ENCODE measurements around the gene KIAA1671.

Gene KIAA1671

GRCh38 chr22:24982301-24983056 lies 30.0 kb downstream of the KIAA1671 start:
- DNase-seq = no peak

GRCh38 chr22:24983151-24983550 lies 30.6 kb downstream of the KIAA1671 start:
- DNase-seq = no peak

GRCh38 chr22:24984122-24984521 lies 31.6 kb downstream of the KIAA1671 start:
- DNase-seq = no peak

GRCh38 chr22:24985826-24986214 lies 33.3 kb downstream of the KIAA1671 start:
- DNase-seq = no peak

GRCh38 chr22:24986816-24987215 lies 34.3 kb downstream of the KIAA1671 start:
- DNase-seq = no peak

GRCh38 chr22:24989135-24989534 lies 36.6 kb downstream of the KIAA1671 start:
- DNase-seq = no peak

- DNase-seq = no peak
These were observed 37.0 kb downstream of the KIAA1671 start for GRCh38 chr22:24989541-24989951.

GRCh38 chr22:24990344-24990905 lies 37.9 kb downstream of the KIAA1671 start:
- no peak for DNase-seq

GRCh38 chr22:24992946-24993345 lies 40.4 kb downstream of the KIAA1671 start:
- DNase-seq = no peak

GRCh38 chr22:24994070-24994763 lies 41.7 kb downstream of the KIAA1671 start:
- no peak for DNase-seq

- no peak for DNase-seq
These were observed 43.2 kb downstream of the KIAA1671 start for GRCh38 chr22:24995649-24996180.

GRCh38 chr22:24996420-24996952 lies 44.0 kb downstream of the KIAA1671 start:
- peak; percentile 82 for DNase-seq

- DNase-seq = no peak
These were observed 44.5 kb downstream of the KIAA1671 start for GRCh38 chr22:24997023-24997422.

GRCh38 chr22:25000686-25001085 lies 48.2 kb downstream of the KIAA1671 start:
- DNase-seq = no peak

- DNase-seq = no peak
These were observed 49.9 kb downstream of the KIAA1671 start for GRCh38 chr22:25002241-25002985.

GRCh38 chr22:25006354-25006753 lies 53.8 kb downstream of the KIAA1671 start:
- no peak for DNase-seq

- DNase-seq = peak; percentile 53
These were observed 55.1 kb downstream of the KIAA1671 start for GRCh38 chr22:25007444-25008106.

- DNase-seq = peak; percentile 60
These were observed 56.1 kb downstream of the KIAA1671 start for GRCh38 chr22:25008666-25009065.

GRCh38 chr22:25012741-25013143 lies 60.2 kb downstream of the KIAA1671 start:
- no peak for DNase-seq

- no peak for DNase-seq
These were observed 61.1 kb downstream of the KIAA1671 start for GRCh38 chr22:25013607-25014006.

GRCh38 chr22:25014896-25015755 lies 62.6 kb downstream of the KIAA1671 start:
- DNase-seq = no peak

Data from eye (tissue), 1 donor.